ENCODE results near the gene CDHR2. TPM values are rescaled to one million over a fixed set of nuclear protein-coding genes. Genes with fewer than 3 reads are reported as not detected.

The CDHR2 gene
- total RNA-seq, 2 donors from 2014 or later, result 0.12 TPM; not detected in 1

GRCh38 chr5:176540956-176541337, 8.2 kb upstream of the CDHR2 start:
- peaks cover 0 to 43% of the 10 kb centered on the region in 2 donors for H3K4me1 ChIP-seq

GRCh38 chr5:176541338-176542134, 7.6 kb upstream of the CDHR2 start:
- DNase-seq (ENCODE audit: low spot score), result no peak
- Histone ChIP-seq H3K36me3 (no peaks in the 10 kb centered on the region), H3K27ac (peak overlapping the region; percentile 81), H3K4me3 (no peak overlapping the region), H3K27me3 (no peaks in the 10 kb centered on the region), H3K4me1 (peaks cover 0 to 39% of the 10 kb centered on the region in 2 donors), H3K9me3 (no peaks in the 10 kb centered on the region)
- no peak for TF ChIP-seq CTCF (IDR thresholded peaks at IDR 0.05)

More at GRCh38 chr5:176540956-176541337, 8.2 kb upstream of the CDHR2 start:
- H3K27ac ChIP-seq, result peak overlapping the region in 1 of 2 donors; percentile 81
- no peak for DNase-seq (ENCODE audit: low spot score)
- TF ChIP-seq CTCF (IDR thresholded peaks at IDR 0.05), result no peak
- H3K27me3 ChIP-seq, result no peaks in the 10 kb centered on the region
- H3K4me3 ChIP-seq, result no peak overlapping the region
- H3K36me3 ChIP-seq, result no peaks in the 10 kb centered on the region
- H3K9me3 ChIP-seq, result no peaks in the 10 kb centered on the region

DNA sequence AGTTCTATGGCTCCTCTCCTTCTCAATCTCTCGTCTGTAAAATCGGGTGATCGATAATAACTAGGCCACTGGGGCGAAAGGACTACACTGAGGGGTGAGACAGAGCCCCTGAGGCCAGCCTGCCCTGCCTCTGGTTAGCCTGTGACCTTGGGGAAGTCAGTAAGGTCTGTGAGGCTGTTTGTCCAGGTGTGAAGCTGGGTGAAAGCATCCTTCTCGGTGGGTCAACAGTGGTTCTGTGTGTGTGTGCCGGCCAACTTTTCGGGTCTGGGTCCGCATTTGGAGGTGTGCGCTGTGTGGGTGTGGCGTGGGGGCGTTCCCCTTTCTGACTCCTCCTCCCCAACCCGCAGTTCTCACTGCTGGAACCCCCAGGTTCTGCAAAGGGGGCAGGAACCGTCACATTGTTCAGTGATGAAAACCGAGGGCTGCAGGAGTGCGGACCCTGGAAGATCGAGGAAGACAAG, 7.0 kb upstream of the CDHR2 start:
- TF ChIP-seq CTCF (IDR thresholded peaks at IDR 0.05), result no peak
- no peak for DNase-seq (ENCODE audit: low spot score)
- Histone ChIP-seq H3K27me3 (no peaks in the 10 kb centered on the region), H3K36me3 (no peaks in the 10 kb centered on the region), H3K4me1 (peaks cover 0 to 39% of the 10 kb centered on the region in 2 donors), H3K27ac (peak overlapping the region; percentile 81), H3K4me3 (peak overlapping the region; percentile 75 to 77), H3K9me3 (no peaks in the 10 kb centered on the region)

DNA sequence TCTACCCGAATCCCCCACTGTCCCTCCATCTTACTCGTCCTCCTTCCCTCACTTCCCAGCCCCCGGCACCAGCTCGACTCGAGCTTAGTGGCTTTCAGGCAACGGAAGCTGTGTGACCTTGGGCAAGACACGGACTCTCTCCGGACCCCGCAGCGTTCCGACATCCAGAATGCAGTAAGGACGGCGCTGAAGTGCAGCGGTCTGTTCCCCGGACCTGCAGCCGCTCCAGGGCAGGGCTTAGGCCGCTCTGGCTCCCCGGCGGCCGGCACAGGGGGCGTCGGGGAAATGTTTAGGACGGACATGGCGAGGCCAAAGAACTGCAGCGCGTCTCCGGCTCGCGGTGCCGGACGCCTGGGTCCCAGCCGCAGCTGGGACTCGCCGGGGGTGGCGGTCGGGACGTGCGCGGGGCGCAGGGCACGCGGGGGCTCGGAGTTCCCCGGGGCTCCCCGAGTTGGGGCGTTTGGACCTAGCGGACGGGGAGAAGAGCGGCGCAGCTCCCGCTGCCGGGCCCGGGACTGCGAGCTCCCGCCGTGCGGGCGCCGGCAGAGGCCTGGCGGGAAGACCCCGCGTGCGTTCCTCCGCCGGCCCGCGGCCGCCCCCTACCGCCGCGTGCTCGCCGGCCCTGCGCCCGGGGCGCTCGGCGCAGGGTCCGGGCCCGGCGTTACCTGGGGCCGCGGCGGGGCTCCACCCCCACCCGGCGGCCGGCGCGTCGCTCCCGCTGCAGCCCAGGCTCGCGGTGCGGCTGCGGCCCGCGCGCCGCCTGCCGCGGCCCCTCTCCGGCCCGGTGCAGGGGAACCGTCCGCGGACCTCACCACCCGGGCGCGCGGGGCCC, 6.3 kb upstream of the CDHR2 start:
- peaks cover 0 to 39% of the 10 kb centered on the region in 2 donors for H3K4me1 ChIP-seq
- no peaks in the 10 kb centered on the region for H3K9me3 ChIP-seq
- peak overlapping the region; percentile 84 to 92 for H3K27ac ChIP-seq
- DNase-seq (ENCODE audit: low spot score), result no peak
- H3K36me3 ChIP-seq, result no peaks in the 10 kb centered on the region
- TF ChIP-seq CTCF (IDR thresholded peaks at IDR 0.05), result no peak
- peak overlapping the region; percentile 75 to 77 for H3K4me3 ChIP-seq
- no peaks in the 10 kb centered on the region for H3K27me3 ChIP-seq

DNA sequence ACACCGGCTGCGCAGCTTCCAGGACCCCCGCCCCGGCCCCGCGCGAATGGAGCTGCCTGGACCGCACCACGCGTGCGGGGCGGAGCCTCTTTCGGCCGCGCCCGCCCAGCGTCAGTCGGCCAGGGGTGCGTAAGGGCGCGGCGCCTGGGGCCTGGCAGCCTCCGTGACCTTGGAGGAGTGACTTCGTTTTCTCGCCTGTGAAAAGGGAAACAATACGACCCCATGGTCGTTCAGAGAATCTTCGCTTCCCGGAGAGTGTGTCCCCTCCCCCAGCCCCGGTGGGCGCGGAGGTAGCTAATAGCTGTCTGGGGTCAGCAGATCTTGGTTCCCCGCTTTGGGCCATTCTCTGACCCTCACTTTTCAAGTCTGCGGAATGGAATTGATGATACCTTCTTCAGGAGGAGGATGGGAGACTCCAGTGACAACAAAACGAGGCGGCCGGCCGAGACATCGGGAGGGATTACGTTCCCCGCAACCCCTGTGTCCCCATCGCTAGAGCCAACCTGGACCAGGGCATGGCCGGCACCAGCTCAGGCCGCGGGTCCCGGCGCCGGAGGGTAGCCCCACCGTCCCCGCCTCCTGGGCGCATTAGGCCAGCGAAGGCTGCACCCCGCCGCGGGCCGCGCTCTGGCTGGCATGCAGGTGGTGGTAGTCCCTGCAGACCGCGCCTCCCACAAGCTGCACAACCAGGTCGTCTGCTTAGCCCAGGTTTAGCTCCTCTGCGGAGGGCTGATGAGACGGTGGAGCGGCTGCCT, 5.5 kb upstream of the CDHR2 start:
- H3K9me3 ChIP-seq, result no peaks in the 10 kb centered on the region
- no peak for DNase-seq (ENCODE audit: low spot score)
- peaks cover 0 to 33% of the 10 kb centered on the region in 2 donors for H3K4me1 ChIP-seq
- H3K27ac ChIP-seq, result peak overlapping the region; percentile 84 to 92
- H3K36me3 ChIP-seq, result no peaks in the 10 kb centered on the region
- H3K4me3 ChIP-seq, result peak overlapping the region; percentile 75 to 77
- TF ChIP-seq CTCF (IDR thresholded peaks at IDR 0.05), result no peak
- no peaks in the 10 kb centered on the region for H3K27me3 ChIP-seq

Measured in right atrium auricular region (tissue), 2 donors.